NCI-H1417 (cell line): ENCODE measurements around the gene MGAT5.

Source experiments
- DNase-seq, 3 experiments: peaks; one replicate each; lab custom pipeline; 2025; lab: John Stamatoyannopoulos, UW

MGAT5 gene

DNA sequence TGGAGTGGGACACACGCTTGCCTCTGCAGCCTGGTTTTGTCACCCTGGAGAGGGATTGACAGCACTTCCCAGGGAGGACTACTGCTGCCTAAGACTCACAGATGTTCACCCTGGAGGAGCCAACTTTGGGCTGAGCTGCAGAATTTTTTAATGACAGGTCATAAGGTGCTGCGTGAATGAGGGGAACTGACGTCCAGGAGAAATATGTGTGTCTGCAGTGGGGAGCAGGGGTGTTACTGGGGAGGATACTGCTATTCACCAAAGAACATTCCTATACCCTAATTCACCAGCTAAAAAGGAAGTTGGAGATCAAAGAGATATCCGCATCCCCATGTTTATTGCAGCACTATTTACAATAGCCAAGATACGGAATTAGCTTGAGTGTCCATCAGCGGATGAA is 144.4 kb downstream of the MGAT5 start:
- no peak for DNase-seq

DNA sequence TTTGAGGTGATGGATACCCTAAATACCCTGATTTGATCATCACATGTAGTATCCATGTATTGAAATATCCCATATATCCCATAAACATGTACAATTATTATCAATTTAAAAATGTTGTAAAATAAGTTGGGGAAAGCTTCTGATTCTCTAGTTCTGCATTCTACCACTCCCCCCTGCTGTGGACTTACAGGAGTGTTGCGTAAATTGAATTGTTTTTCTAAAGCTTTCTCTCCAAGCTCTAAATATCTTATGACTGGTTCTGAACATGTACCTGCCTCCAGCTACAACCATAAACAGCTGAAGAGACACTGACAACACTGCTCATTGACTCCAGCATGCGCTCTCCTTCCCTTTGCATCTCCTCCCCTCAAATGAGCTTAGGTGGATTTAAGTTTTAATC is 145.2 kb downstream of the MGAT5 start:
- DNase-seq = no peak

DNA sequence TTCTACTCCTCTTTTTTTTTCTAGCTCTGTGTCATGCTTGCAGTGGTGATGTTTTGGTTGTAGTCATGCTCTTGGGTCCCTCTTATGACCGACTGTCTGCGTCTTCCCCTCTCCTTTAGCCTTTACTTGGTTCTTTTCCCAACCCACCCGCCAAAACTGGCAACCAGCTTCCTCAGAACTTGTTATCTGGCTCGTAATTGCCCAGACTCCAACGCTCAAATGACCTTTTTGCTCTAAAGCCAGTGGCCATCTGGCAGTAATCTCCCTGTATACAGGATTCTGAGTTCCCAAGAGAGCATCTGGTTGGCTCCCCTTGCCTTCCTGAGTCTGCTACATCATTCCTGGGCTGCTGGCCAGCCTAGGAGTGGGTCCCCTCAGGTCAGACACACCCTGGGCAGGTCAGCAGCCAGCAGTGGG is 147.2 kb downstream of the MGAT5 start:
- no peak for DNase-seq

DNA sequence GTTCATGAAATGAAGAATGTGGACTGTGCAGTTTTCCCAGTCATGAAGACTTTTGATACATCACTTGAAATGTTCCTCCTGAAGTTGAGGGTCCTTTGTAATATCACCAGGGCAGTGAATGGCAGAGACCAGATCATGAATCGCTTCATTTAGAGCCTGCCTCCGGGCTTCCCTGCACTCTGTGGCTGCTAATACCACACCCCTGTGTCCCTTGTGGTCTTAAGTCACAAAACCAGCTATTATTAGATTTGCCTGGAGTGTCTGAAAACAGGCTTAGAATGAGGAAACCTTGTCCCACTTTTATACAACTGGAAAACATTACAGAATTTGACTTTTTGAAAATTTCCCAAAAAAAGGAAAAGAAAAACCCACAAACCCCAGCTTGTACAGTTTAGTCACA is 147.9 kb downstream of the MGAT5 start:
- no peak for DNase-seq

DNA sequence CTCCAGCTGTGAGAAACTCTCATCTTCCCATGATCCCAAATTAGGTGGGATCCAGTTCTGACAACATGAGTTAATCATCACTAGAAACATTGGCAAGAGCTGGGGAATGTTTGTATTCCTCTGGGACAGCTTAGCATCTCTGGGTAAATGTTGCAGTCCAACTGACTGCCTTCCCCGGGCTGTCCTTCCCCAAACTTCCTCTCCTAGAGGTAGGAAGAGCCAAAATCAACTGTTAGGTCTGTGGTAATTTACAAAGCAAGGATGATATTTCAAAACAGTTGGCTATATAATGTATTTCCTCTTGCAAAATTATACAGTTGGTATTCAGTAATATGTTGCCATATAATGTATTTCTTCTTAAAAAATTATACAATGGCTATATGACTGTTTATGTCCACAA is 148.5 kb downstream of the MGAT5 start:
- no peak for DNase-seq

DNA sequence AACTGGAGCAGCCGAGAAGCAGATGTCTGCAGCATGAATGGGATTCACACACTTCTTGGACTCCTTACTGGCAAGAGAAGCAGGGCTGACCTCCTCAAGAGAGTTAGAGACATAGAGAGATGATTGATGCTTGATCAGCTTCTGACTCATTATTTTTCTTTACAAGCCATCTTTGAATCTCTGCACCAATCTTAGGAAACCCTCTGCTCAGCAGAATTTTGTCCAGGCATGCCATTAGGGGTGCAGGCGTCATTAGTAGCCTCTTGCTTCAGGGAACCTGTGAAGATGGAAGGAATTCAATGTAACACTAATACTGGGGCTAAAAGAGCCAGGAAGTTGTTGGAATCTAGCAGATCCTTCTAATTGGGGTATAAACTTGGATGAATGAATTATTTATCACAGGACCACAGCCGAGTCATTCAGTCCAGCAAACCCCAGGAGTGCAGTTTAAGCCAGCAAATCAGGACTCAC is 151.8 kb downstream of the MGAT5 start:
- no peak for DNase-seq

DNA sequence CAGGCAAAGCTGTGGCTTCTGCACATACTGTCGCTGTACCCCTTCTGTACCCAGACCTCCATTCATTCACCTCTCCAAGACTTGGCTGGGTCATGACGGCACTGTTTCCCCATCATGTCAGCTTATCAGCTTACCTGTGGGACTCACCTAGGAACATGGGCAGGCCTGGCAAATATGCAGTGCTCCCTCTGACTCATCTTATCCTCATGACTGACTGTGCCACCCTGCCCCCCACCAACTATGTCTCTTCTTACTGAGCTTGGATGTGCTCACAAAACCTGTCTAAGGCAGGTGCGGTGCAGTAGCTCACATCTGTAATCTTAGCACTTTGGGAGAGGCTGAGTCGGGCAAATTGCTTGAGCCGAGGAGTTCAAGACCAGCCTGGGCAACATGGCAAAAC is 152.4 kb downstream of the MGAT5 start:
- no peak for DNase-seq

DNA sequence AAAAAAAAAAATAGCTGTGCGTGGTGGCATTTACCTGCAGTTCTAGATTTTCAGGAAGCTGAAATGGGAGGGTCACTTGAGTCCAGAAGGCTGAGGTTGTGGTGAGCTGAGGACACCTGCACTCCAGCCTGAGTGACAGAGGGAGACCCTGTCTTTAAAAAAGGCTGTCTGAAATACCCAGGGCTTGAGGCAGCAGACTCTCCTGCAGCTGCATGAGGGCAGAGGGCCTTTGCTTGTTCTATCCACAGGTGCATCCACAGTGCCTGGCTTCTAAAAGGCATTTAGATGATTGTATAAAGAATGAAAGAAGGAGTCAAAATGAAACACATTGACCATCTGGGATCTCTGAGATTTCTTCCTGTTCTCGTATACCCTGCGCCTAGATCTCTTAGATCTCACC is 152.9 kb downstream of the MGAT5 start:
- no peak for DNase-seq

DNA sequence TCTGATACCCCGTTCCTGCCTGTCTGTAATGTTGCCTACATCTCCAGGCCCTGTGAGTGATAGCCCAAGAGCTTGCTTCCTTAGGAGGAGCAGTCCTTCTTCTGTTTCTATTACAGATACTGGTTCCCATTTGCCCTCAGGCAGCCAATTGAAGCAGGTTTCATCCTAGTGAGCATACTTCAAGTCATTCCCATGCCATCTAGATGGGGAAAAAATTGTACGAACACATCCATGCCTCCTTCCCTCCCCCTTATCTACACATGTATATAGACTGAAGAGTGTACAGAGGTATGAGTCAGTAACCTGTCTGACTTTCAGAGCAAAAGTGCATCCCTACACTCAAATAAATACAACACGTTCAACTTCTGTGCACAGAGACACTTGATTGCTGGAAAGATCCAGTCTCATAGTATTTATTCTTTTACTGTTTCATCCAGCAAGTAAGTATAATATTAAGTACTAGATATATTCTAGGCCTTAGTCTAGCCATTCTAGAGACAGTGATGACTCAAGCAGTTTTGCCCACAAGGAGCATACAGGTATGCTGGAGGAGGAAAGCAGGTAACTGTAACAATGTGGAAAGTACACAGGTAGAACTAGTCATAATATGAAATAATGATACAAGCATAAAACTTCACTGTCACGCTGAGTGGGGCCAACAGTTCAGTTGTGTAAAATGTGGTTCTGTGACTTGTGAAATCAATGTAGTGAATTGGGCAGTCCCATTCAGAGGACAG is 153.4 kb downstream of the MGAT5 start:
- DNase-seq = no peak

DNA sequence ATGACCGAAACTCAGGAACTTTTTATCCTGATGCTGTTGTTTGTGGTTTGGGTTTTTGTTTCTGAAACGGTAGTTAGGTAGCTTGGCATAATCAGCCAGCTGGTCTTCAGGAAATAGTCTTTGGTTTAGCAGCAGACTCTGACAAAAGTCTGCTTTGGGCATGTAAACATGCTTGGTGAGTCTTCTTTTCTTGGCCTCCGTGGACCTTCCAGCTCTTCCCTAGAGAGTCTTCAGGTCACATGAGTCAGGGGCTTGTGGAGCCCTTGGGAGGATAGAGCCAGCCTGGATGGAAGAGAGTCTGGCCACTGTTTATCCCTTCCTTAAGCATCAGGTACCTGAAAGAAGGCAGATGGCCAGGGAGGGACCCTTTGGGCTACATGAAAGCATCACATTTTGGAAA is 154.5 kb downstream of the MGAT5 start:
- no peak for DNase-seq

DNA sequence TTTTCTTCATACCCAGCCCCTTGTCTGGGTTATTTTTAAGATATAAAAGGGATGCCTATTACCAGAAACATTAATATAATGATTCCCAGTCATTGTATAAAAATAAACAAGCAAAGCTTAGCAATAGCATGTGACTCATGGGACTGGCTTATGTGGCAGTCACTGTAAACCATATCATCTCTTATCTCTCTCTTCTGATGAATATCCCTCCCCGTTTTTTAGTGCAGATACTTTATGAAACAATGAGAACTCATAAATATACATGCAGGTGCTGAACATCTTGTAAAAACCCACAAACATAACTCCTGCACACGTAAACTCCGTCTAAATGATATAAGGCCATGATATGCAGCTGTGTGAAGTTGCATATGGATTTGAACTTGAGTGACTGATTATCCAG is 154.9 kb downstream of the MGAT5 start:
- DNase-seq = no peak

DNA sequence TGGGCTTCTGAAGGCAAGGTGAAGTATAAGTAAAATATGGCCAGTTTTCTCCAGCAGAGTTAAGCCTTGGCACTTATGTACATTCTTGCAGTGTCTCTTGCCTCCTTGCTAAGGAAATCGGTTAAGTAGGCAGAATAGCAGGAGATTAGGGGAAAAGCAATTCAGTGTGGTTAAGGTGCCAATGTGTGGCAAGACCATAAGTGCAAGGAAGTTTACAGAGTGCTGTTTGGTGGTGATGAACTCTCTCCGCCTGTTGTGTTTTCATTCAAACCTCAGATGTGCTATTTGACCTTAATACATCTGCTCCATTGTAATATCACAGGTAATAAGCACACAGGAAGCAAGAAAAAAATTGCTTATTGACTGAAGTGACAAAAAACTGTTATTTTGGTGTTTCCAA is 156.1 kb downstream of the MGAT5 start:
- peak in 1 of 3 experiments; percentile 22 for DNase-seq

DNA sequence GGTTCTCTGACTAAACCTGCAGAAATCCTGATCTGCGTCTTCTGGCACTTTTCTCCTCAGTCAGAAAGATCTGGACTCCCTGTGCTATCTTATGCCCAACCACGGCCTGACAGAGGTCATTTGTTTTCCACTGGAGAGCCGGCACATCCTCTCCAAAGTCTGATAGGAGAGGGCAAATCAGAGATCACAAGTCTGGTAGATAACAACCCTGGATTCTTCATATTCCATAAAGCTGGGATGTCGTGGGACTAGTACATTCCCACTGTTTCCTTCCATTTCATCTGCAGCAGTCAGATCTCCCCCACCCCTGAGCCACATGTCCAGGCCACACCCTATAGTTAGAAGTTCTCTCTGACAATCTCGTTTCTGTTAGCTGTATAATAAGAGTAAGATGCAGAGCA is 157.0 kb downstream of the MGAT5 start:
- no peak for DNase-seq

DNA sequence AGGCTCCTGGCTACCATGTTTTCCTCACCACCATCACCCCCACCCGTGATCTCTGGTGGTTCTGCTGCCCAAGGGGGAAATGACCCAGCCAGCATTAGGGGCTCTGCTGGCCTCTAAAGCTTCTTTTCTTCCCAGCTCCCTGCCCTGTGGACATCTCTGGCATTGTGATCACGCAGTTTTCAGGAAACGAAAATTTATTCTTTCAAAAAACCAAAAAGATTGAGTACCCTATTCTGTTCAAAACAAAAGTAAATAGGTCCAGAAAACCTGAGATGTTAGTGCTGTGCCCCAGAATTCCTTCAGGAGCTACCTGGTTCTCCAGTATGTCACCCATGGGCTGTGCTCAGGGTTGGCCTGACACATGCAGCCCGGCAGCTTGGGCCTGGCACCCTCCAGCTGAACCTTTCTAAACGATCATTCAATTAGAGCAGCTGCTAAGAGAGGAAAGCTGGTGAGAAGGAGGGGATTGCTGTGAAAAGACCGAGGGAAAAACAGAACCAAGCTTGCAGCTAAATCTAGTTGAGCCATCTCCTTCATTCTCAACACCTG is 157.5 kb downstream of the MGAT5 start:
- DNase-seq = no peak

DNA sequence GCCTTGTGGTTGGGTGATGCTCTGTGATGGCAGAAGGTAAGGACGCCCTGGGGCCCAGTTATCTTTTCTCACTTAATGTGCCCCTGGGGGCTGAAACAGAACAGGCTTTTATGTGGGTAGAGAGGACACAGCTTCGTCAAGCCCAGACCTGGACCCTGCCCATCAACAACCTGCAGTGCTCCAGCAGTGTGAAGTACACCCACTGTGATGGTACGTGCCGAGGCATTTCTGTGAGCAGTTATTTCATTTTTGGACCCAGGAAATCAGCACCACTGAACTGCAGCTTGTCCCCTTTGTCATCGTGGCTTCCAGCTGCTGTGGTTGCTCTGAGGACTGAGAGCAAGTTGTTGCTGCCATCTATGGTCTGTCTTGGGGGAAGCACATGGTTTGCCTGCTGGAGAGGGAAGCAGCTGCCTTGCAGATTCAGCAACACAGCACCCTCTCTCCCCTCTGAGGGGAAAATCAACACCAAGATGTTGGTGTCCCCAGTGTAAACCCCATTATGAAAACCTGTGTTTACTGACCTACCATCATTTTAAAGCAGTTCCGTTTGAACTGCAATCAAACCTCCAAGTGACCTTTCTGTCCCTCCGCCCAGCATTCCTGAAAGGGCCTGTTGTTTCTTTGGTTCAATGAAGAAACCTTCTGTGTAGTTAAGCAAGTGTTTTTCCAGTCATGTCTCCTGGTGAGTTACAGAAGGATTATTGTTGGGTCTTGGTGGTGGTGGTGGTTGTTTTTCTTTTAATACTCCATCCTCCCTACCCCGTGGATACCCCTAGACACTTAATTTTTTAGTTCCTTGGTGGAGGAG is 158.2 kb downstream of the MGAT5 start:
- DNase-seq = peak; percentile 76 to 95 (median 82)

DNA sequence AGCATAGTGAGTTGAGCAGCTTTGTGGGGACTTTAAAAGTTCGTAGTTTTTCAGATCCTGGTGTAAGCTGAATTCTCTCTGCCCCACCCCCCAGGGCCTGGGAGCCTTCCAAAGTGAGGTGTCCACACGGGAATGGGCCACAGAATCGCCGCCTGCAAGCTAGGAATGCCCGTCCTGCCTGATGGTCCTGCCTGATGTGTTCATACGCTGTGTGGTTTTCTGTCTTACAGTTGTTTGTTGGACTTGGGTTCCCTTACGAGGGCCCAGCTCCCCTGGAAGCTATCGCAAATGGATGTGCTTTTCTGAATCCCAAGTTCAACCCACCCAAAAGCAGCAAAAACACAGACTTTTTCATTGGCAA is 158.7 kb downstream of the MGAT5 start:
- no peak for DNase-seq

DNA sequence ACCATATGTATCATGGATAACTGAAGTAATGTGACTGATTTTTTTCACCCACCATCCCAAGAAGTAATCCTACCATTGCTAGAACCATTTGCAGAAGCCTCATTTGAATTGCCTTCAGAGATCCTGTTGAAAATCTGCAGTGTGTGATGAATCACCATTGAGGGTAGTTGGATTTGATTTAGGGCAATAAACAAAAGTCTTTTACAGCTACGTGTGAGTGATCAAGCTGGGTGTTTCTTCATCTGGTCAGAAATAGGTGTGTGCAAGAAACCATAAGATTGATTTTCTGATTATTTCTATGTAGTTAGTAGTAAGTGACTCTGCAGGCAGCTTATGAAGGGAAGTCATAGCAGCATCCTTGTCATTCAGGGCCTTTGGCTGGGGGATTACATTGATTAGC is 159.6 kb downstream of the MGAT5 start:
- DNase-seq = no peak

DNA sequence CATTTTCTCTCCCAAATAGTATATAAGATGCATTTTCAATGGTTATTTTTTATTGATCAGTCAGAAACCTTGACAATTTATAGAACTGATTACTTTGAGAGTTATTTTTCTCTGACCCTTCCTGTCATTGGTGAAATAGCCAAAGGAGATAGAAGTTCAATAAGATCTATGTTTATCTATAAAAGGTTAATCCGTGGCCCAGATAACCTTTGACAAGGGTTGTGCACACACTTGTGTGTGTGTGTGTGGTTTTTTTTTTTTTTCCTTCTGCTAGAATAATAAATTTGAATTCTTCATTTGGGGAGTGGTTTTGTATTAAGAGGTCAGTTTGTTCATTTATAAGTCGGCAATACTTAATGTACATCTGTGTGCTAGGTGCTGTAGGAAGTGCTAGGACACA is 160.0 kb downstream of the MGAT5 start:
- DNase-seq = no peak

DNA sequence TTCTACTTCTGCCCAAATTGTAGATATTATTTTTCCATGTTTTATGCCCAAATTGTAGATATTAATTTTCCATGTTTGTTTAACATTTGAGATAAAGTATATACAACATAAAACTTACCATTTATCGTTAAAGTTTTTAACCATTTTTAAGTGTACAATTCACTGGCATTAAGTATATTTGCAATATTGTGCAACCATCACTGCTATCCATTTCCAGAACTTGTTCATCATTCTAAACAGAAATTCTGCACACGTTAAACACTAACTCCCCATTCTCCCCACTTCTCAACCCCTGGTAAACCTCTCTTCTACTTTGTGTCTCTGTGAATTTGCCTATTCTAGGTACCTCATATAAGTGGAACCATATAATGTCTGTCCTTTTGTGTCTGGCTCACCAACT is 162.1 kb downstream of the MGAT5 start:
- no peak for DNase-seq

DNA sequence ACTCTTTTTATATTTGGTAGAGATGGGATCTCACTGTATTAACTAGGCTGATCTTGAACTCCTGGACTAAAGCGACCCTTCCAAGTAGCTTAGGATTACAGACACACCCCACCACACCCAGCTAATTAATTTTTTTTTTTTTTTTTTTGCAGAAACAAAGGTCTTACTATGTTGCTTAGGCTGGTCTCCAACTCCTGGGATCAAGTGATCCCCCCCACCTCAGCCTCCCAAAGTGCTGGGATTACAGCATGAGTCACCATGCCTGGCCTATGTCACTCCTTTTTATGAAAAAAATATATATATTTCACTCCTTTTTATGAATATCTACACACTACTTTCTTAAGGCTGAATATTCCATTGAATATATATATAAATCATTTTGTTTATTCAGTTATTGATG is 162.8 kb downstream of the MGAT5 start:
- DNase-seq = no peak

DNA sequence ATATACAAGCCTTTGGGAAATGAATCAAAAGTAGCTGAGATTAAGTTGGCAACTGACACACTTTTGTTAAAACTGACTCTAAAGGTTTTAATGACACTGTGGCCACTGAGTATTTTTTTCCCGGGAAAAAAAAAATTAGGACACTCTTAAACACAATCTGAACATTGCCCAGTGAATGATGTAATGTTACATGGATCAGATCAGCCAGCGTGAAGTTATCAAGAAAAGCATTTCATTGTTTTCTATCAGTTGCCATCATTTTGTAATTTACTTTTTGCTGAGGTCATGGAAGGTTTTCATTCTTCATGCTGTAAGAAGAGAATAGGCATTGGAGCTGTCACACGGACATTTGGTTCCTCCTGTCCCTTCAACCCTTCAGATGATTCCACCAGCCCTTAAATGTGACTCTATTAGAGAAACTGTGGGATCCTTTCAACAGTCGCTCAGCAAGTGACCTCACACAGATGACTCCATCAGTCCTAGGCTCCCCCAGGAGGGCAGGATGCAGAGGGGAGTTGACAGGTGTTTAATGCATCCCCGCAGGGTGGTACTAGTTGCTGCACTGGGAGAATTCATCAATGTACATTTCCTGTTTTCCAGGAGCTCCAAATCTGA is 164.2 kb downstream of the MGAT5 start:
- no peak for DNase-seq

DNA sequence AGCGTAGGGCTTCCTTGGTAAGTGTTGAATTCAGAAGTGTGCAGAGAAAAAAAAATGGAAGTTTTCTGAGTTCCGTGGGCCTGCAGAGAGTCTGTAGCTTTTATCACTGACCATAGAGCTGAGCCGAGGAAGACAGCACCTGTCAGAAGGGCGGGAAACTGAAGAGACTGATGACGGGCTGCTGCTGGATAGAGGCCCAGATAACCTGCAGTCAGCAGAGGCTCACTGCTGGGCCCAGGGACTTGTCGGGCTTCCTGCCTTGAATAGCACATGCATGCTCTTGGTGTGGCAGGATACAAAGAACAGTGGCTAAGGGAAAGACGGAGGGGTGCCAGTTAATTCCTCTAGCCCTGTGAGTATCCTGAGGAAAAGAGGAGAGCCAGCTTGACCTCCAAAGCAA is 166.4 kb downstream of the MGAT5 start:
- DNase-seq = peak in 1 of 3 experiments; percentile 7

DNA sequence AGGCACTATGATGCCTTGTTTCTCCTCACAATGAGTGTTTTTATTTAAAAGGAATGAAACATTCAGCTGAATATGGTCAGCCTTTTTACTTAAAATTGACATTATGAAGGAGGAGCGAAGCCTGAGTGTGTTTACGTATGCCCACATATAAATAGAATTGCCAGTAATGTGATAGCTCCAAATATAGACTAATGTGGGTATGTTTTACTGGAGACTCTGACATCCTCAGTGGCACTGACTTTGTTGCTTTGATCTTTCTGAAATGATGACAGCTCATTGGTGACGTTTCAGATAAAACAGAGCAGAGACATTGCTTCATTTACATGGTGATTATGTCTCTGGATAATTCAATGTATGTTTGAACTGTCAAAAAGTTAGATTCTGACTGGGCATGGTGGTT is 167.0 kb downstream of the MGAT5 start:
- no peak for DNase-seq
